HG03135 (cell line): Measurements from ENCODE around the gene TBC1D20.
A peak's percentile ranks its signal among the peaks of the same experiment; 100 is the strongest.
"Not testable (repeated sequence)": the region's sequence is repeated elsewhere in the genome, so short reads cannot be mapped to it uniquely, and the experiment has no call there.

ENCODE experiments used
- ATAC-seq: cut with Tn5 transposase; IDR thresholded peaks from one replicate; pipeline ENCODE4 v1.9.1; 2021; ENCODE audit warnings: mild to moderate bottlenecking, moderate library complexity; ENCODE audit not compliant: unreplicated experiment

TBC1D20 gene

GRCh38 chr20:476561-477249, 14.4 kb upstream of the TBC1D20 start:
- not testable (repeated sequence) for ATAC-seq

GRCh38 chr20:475463-476357, 13.4 kb upstream of the TBC1D20 start:
- ATAC-seq: no peak

- no peak for ATAC-seq
Measured at GRCh38 chr20:474581-474980, 12.2 kb upstream of the TBC1D20 start.

- ATAC-seq: no peak
Measured at GRCh38 chr20:472889-473292, 10.6 kb upstream of the TBC1D20 start.

GRCh38 chr20:472137-472846, 10.0 kb upstream of the TBC1D20 start:
- ATAC-seq: no peak

GRCh38 chr20:469746-470490, 7.6 kb upstream of the TBC1D20 start:
- no peak for ATAC-seq

GRCh38 chr20:467755-468154, 5.4 kb upstream of the TBC1D20 start:
- no peak for ATAC-seq

- ATAC-seq: peak; percentile 36
Measured at GRCh38 chr20:461254-462198, 807 bp downstream of the TBC1D20 start.

- no peak for ATAC-seq
Measured at GRCh38 chr20:460707-461106, 1.6 kb downstream of the TBC1D20 start.

- ATAC-seq: no peak
Measured at GRCh38 chr20:460180-460579, 2.2 kb downstream of the TBC1D20 start.

GRCh38 chr20:458776-459175, 3.6 kb downstream of the TBC1D20 start:
- no peak for ATAC-seq

GRCh38 chr20:454951-455350, 7.4 kb downstream of the TBC1D20 start:
- ATAC-seq: no peak

- not testable (repeated sequence) for ATAC-seq
Measured at GRCh38 chr20:452021-452420, 10.3 kb downstream of the TBC1D20 start.

- no peak for ATAC-seq
Measured at GRCh38 chr20:445514-446336, 16.6 kb downstream of the TBC1D20 start.

GRCh38 chr20:444862-445426, 17.4 kb downstream of the TBC1D20 start:
- no peak for ATAC-seq

- ATAC-seq: no peak
Measured at GRCh38 chr20:444117-444516, 18.2 kb downstream of the TBC1D20 start.

- no peak for ATAC-seq
Measured at GRCh38 chr20:443223-443775, 19.0 kb downstream of the TBC1D20 start.

GRCh38 chr20:440636-441035, 21.7 kb downstream of the TBC1D20 start:
- ATAC-seq: no peak
